ENCODE data around the gene NKG7.
"Not testable (repeated sequence)": the region's sequence is repeated elsewhere in the genome, so short reads cannot be mapped to it uniquely, and the experiment has no call there.

NKG7 gene

GRCh38 chr19:51372649-51373504 is at the start of gene NKG7:
Gene NKG7 (minus strand): TSS chr19:51372654. CDS start chr19:51372535, 119 bp downstream.
- DNase-seq = peak; percentile 95

- peak; percentile 72 for DNase-seq
These were observed 49.6 kb upstream of the NKG7 start for GRCh38 chr19:51422053-51422448.

GRCh38 chr19:51421229-51422052 is 49.0 kb upstream of the NKG7 start:
- DNase-seq = no peak

GRCh38 chr19:51420511-51420910 is 48.1 kb upstream of the NKG7 start:
- not testable (repeated sequence) for DNase-seq

GRCh38 chr19:51418707-51419106 is 46.3 kb upstream of the NKG7 start:
- no peak for DNase-seq

GRCh38 chr19:51417810-51418157 is 45.3 kb upstream of the NKG7 start:
- no peak for DNase-seq

GRCh38 chr19:51417107-51417809 is 44.8 kb upstream of the NKG7 start, which contains the start of gene SIGLEC10:
Gene SIGLEC10 (minus strand): TSS chr19:51417642. CDS start chr19:51417581, 61 bp downstream.
- DNase-seq = no peak

GRCh38 chr19:51416422-51416821 is 44.0 kb upstream of the NKG7 start:
- not testable (repeated sequence) for DNase-seq

- no peak for DNase-seq
These were observed 42.7 kb upstream of the NKG7 start for GRCh38 chr19:51415187-51415586.

GRCh38 chr19:51410950-51411748 is 38.7 kb upstream of the NKG7 start:
- DNase-seq = no peak

- no peak for DNase-seq
These were observed 35.2 kb upstream of the NKG7 start for GRCh38 chr19:51407511-51408131.

GRCh38 chr19:51402117-51402516 is 29.7 kb upstream of the NKG7 start:
- no peak for DNase-seq

- DNase-seq = not testable (repeated sequence)
These were observed 27.5 kb upstream of the NKG7 start for GRCh38 chr19:51399936-51400335.

GRCh38 chr19:51399231-51399630 is 26.8 kb upstream of the NKG7 start:
- DNase-seq = no peak

GRCh38 chr19:51398096-51398704 is 25.7 kb upstream of the NKG7 start:
- DNase-seq = no peak

- not testable (repeated sequence) for DNase-seq
These were observed 25.0 kb upstream of the NKG7 start for GRCh38 chr19:51397453-51397852.

GRCh38 chr19:51396175-51396574 is 23.7 kb upstream of the NKG7 start:
- DNase-seq = no peak

- DNase-seq = peak; percentile 99
These were observed 21.8 kb upstream of the NKG7 start for GRCh38 chr19:51394050-51394836.

GRCh38 chr19:51392701-51393100 is 20.2 kb upstream of the NKG7 start:
- DNase-seq = no peak

- no peak for DNase-seq
These were observed 18.7 kb upstream of the NKG7 start for GRCh38 chr19:51391073-51391611.

Data from NK-92 treated with Interleukin-12 subunit alpha and Interleukin-12 subunit beta, amount 100 ng/mL, for 24 hours (cell line).